HG03457 (cell line): ENCODE results near the gene CNTNAP5.
"Not testable (repeated sequence)": the region's sequence is repeated elsewhere in the genome, so short reads cannot be mapped to it uniquely, and the experiment has no call there.

ENCODE experiments used
- ATAC-seq: cut with Tn5 transposase; IDR thresholded peaks from one replicate; pipeline ENCODE4 v1.9.1; 2021; ENCODE audit warnings: moderate number of reproducible peaks; ENCODE audit not compliant: unreplicated experiment

CNTNAP5 gene

DNA sequence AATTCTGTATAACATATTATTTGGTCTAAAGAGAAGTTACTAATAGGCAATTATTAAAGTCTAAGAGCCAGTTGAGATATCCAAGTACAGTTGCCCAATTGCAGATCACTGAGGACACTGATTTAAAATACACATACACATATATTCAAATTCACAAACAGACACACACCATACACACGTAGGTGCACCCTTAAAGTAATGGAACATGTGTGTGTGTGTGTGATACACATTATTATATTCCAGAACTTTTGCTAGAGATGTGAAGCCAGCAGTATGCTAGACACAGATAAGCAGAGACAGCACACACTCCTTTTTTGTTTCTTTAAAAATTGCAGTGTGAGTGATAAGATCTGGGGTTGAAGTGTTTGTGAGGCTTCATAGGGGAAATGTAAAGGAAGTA lies 292.5 kb downstream of the CNTNAP5 start:
- ATAC-seq = no peak

DNA sequence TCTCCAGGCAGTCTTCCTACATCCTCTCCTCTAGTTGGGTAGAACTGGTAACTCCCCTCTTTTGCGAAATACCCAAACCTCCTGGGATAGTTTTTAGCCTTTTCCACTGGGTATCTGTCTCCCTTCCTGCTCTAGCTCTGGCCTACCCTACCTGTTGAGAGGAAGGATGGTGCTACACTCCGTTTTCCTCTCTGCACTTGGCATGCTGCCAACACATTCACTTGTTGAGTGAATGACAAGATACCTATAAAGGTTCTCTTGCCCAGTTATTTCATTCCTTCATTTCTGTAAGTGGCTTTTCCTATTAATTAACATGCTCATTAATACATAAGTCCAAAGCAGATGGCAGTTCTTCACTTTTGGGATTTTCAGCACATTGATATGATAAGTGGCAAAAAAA lies 293.8 kb downstream of the CNTNAP5 start:
- ATAC-seq = no peak

DNA sequence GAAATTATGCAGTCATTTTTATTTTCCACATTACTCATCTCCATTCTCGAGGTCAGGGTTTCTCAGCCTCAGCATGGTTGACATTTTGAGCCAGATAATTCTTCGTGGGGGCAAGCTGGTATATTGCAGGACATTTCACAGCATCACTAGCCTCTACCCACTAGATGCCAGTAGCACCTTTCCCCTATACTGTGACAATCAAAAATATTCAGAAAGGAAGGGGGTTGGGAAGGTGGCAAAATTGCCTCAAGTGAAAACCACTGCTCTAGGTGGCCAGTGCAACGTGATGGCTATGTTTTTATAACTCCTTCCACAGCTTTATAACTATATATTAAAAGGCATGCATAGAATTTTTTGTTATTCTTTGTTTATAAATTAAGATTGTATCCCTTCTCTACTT lies 294.5 kb downstream of the CNTNAP5 start:
- no peak for ATAC-seq

DNA sequence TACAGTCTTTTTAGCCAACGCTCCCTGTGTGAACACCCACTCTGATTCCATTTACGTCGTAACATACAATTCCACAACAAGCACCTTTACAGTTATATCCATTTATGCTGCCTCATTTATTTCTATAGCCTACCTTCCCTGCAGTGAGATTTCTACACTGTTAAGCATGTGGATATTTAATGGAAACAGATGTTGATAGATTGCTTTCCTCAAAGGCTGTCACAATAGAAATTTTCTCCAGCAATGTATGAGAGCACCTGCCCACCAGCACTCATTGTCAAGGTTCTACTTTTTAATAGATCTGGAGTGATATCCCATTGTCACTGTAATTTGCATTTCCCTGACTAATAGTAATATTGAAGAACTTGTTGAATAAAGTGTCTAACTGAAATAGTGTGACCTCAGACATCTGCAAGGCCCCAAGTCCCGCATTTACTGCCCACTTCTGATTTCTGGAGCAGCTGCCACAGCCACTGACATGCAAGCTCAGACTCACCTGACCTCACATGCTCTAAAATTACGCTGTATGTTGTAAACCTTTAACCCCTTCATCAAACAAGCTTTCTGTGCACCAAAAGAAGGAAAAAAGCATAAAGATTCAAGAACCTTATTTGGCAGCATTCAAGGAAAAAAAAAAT lies 295.1 kb downstream of the CNTNAP5 start:
- no peak for ATAC-seq

DNA sequence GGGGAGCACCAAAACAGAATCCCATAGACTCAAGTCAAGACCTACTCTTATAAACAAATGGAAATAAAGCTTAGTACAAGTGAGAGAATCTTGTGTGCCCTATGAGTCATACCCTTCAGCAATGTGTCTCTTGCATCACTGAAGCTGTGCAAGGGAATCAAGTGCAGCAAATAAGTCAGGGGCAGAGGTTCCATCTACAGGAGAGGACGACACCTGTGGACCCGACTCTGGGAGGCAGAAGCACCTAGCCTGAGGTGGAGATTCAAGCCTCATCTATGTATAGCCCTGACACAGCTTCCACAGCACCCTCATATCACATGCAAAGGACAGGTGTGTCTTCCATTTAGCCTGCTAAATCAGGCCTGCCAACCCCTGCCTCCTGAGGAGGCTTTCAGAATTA lies 298.2 kb downstream of the CNTNAP5 start:
- no peak for ATAC-seq

DNA sequence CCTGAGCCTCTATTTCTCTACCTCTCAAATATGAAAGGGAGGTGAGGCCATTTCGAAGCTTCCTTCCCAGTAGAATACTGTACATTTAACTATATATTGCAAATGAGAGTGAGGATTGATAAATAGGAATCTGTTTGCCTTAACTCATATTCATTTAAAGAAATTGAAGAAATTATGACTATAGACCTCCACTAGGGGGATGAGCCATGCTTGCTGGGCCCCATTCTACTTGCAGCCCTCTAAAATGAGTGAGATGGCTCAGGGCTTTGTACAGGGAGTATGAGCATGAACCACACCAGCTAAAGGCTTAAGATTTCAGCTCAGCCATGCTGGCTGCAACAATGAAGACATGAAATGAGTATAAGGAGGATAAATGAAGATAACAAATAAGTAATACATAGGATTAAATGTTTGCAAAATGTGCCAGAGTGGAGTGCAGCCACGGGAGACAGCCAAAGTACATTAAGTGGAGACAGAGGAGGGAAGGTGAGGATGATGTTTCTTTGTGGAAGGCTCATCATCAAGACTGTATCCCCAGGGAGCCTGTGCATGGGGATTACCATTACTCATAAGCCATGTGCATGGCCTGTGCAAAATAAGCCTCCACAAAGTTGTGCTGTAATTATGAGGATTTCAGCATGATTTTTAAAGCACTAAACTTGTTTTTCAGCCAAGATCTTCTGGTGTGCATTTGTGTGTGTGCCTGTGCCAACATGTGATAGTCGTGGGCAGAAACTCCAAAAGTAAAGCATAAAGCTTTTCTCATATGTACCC lies 300.8 kb downstream of the CNTNAP5 start:
- ATAC-seq = no peak

DNA sequence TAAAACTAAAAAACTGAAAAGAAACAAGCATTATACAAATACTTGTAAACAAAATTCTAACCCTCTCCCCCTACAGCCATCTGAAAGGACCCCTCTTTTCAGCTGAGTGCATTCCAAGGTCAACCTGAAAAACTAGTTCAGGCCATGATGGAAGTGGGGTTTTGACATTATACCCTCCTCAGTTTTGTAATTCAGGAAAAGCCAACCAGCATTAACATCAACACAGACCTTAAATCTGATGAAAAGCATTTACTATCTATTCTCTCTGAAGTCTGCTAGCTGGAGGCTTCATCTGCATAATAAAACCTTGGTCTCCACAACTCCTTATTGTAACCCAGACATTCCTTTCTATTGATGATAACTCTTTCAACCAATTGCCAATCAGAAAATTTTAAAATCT lies 302.2 kb downstream of the CNTNAP5 start:
- ATAC-seq = no peak

DNA sequence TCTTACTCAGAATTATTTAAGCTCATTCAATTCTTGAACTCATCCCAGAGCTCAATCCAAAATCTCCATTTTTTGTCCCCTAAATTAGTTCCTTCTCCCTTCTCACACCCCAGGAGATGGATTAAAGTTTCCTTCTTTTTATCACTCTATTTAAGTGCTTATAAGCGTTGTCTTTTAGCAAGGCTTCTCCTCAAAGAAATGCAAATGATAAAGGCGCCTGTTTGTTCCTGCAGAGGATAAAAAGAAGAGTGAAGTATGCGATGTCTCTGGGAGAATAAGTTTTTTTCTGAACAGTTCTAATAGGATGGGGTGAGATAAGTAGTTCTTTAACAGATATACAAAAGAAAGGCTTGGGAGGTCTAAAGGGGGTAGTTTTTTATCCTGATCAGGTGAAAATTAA lies 303.3 kb downstream of the CNTNAP5 start:
- no peak for ATAC-seq

DNA sequence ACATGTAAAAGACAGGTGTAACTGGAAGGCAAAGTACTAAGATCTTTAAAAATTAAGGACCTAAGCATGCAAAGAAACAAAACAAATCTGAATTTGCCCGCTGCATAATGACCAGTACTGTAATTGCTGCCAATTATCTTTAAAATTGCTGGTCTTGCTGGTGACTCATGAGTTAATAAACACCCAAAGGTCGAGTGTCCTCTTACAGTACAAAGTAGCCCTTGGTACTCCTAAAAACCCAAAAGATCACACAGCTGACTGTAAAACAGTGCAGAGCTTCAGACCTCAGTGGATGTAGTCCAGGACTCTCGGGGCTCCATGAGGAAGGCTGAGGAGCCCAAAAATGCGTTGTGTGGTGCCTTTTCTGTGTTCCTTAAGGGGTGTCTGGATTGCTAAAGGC lies 308.7 kb downstream of the CNTNAP5 start:
- no peak for ATAC-seq

DNA sequence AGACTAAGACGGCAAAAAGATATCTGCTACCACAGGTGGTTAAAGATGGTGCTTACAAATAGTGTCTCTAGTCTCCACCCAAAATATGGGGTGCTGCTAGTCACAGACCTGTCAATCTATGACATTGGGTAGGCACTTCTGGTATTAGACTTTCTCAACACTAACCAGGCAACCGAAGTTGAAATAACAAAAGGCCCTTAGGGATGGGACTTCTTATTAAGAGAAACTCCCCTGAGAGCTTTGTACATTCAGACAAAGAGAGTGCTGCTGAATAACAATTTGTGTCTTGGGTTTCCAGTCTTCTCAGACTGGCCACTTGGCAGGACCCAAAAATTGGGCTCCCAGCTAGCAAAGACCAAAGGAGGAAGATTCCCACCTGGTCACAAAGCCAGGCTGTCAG lies 310.0 kb downstream of the CNTNAP5 start:
- no peak for ATAC-seq

DNA sequence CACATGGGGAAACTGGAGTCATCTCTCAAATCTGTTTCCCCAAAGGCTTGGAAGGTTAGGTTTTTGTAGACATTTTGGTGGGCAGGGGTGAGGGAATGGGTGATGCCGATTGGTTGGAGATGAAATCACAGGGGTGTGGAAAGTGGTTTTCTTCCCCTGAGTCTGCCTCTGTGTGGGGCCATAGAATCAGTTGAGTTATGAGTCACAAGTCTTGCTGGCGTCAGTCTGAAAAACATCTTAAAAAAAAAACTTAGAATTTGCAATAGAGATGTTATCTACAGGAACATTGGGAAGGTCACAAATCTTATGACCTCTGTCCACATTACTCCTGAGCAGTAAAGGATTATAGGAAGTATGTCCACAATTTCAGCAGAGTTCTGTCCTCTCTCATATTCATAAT lies 314.6 kb downstream of the CNTNAP5 start:
- ATAC-seq = no peak

DNA sequence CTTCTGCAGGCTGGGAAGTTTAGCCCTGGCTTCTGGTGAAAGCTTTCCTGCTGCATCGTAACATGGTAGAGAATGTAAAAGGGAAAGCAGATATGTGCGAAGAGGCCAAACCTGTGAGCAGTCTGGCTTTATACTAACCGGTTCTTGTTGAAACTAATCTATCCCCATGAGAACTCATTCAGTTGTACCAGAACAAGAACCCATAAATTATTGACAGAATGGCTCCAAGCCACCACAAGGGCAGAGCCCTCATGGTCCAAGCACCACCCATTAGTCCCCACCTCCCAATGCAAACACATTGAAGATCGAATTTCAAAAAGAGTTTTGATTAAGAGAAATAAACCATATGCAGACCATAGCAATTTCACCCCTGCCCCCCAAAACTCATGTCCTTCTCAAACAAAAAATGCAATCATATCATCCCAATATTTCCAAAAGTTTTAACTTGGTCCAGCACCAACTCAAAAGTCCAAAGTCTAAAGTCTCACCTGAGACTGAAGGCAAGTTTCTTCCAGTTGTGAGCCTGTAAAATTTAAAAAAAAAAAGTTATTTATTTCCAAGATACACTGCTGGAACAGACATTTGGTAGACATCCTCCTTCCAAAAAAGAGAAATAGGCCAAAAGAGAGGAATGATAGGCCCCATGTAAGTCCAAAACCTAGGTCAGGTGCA lies 318.9 kb downstream of the CNTNAP5 start:
- no peak for ATAC-seq

DNA sequence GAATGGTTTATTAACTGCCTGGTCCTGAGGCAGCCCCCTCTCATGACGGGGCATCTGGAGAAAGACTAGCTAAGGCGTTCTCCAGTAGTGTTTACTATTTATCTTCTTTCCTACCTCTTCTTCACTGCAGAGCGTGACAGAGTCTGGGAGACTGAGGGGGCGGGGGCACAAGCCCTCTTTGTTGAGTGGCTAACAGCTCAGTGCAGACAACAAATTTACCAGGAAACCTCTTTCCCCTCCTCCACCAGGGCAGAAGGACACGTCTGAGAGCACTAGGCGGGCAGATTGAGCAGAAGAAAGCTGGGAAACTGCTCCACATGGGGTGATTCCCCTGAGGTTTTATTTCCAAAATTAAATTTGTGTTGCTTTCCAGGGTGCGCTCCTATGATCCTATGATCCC lies 322.1 kb downstream of the CNTNAP5 start:
- ATAC-seq = no peak

DNA sequence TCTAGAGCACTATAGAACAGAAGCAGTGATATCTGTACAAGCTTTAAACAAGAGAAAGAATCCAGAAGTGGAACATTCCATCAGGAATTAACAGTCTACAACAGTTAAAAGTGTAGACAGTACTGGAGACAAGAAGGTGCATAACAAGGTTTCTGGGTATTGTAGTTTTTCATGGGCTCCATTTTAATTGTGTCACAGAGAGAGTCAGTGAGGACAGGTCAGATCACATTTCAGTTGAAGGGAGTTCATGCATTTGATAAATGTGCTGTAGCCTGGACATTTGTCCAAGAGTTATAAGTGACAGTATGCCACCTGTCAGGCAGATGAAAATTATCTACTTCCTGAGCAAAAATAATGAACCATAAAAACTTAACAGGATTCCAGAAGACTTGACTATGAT lies 328.6 kb downstream of the CNTNAP5 start:
- no peak for ATAC-seq

DNA sequence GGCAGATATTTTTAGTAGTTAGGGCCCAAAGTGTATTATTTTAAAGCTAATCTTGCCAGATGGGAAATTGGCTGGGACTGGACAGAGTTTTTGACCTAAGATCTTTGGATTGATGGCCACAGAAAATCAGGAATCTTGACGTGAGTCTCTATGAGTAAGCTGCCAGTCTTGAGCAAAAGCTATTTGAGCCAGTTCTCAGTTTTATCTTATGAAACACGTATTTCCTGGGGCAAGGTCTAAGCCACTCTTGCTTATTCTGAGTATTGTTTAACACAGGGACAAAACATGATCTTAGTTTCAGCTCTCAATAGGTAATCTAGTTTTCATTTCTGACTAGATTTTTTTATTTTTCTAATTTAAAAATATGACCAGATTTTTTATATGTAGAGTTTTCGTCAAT lies 329.4 kb downstream of the CNTNAP5 start:
- ATAC-seq = no peak

DNA sequence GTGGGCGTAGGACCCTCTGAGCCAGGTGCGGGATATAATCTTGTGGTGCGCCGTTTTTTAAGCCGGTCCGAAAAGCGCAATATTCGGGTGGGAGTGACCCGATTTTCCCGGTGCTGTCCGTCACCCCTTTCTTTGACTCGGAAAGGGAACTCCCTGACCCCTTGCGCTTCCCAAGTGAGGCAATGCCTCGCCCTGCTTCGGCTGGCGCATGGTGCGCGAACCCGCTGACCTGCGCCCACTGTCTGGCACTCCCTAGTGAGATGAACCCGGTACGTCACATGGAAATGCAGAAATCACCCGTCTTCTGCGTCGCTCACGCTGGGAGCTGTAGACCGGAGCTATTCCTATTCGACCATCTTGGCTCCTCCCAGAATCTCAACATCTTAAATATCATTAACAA lies 336.9 kb downstream of the CNTNAP5 start:
- not testable (repeated sequence) for ATAC-seq

DNA sequence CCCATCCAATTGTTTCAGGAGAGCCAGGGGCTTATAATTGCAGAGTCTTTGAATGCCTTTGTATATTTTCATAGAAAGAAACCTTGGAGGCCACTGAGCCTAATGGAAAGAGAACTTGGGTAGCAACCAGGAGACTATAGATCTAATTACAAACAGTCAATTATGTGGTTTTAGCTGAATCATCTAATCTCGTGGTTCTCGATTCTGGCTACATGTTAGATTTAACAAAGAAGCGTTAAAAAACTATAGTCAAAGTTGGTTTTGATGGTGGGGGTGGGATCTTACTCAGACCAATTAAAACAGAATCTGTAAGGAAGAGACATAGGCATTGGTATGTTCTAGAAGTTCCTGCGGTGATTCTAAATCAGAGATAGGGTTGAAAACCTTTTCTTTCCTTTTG lies 344.1 kb downstream of the CNTNAP5 start:
- no peak for ATAC-seq

DNA sequence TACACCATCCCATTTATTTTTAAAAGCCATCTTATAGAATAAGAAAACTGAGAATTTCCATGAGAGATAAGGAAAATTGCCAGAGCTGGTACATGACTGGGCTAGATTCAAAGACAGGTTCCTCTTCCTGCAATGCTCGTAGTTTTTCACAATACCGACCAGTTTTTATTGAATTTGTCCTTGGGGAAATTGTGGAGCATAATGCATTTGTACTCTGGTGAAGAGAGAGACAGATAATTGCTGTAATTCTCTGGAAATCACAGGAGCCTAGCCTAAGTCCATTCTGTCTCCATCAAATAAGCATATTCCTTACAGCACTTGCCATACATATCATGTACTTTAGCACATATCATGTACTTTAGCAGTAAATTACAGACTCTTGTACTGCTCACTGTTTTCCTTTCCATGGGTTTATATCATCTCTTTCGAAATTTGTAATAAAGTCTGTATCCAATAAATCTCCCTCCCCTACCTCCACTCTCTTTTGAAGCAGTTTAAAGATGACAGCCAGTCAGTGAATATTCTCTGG lies 355.2 kb downstream of the CNTNAP5 start:
- no peak for ATAC-seq

DNA sequence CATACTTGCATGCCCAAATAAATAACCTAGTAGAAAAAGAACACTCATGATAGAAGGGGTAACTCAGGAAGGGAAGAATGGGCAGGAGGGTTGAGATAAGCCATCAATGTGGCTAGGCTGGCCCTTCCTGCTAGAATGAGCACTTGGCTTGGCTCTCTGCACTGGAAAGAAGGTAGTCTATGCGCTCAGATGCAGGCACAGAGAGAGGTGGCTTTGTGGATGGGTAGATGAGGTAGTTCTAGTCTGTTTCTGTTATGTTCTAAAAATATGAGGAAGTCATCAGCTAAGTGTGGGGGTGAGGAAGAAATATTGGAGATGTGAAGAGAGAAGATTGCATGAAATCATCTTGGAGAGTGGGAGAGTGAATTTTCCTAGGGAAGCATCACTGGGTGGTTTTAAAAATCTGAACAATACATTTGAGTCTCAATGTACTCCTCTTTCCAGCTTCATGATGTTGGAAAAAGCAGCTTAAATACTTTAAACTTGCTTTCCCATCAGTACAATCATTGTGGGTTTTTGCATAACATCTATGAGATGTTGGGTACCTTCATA lies 357.1 kb downstream of the CNTNAP5 start:
- no peak for ATAC-seq

DNA sequence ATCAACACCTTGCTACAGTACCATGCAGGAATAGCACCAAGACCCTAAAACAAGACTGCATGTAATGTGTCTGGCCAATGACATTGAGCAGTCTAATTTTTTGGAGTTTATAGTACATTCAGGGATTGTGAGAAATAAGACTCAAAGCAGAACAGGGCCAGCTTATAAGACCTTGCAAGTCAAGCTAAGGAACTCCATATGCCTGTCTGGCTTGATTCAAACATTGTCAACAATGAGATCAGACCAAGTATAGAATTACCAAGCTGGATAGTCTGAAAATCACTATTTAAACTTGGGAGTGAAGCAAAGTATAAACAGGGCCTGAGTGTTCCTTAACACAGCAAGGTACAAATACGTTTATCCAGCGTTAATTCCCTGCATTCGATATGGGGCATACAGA lies 370.9 kb downstream of the CNTNAP5 start:
- ATAC-seq = no peak

DNA sequence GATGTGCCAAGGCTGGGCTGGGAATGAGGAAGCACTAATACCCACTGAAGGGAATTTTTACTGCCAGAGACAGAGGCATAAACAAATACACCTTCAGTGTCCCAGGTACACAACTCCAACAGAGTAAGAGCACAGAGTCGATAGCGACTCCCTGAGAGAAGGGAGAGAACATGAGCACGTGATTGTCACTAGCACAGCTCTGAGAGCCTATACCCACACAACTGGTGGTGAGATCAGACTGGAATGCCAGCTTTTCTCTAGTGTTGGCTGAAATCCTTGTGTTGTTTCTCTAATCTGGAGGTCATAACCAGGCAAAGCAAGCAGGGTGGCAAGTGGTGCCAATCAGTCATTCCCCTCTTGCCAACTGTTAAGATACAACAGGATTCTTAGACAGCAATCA lies 377.2 kb downstream of the CNTNAP5 start:
- ATAC-seq = no peak
